IPS-NIHi11 (cell line): ENCODE measurements around the gene SKA3.

ENCODE experiments used
- DNase-seq: peaks from one replicate; pipeline ENCODE4 v3.0.0; 2012; ENCODE audit warnings: mixed read lengths, low spot score

SKA3 gene

GRCh38 chr13:21115231-21115630 is 61.1 kb downstream of the SKA3 start:
- no peak for DNase-seq

DNA sequence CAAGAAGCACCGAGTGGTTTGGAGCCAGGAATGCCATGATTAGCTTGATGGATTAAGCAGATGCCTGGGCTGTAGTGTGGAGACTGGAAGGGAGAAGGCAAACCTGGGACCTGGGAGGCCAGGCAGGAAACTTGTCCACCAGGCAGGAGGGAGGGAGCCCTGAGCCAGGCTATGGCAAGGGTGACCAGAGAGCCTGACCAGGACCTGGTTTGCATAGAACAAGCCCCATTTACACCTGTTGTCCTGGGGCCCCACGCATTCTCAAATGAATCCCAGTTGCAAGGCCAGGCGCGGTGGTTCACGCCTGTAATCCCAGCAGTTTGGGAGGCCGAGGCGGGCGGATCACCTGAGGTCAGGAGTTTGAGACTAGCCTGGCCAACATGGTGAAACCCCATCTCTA is 64.8 kb downstream of the SKA3 start:
- DNase-seq = no peak

DNA sequence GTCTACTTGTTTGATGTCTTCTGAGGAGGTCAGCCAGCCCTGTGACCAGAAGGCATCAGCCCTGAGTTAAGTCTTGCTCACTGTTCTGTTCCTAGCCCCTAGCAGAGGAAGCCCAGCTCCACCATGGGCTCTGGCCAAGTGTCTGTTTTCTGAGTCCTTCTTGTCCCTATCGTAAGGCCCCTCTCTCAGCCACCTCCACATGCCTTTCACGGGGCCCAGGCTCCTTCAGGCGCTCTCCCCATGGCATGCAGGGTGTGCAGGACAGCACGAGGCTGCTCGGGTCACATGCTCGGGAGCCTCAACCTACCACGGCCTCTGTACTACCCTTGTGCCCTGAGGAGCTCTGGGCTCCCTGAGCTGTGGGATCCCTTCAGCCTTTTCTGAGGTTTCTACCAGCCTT is 67.2 kb downstream of the SKA3 start:
- DNase-seq = no peak

DNA sequence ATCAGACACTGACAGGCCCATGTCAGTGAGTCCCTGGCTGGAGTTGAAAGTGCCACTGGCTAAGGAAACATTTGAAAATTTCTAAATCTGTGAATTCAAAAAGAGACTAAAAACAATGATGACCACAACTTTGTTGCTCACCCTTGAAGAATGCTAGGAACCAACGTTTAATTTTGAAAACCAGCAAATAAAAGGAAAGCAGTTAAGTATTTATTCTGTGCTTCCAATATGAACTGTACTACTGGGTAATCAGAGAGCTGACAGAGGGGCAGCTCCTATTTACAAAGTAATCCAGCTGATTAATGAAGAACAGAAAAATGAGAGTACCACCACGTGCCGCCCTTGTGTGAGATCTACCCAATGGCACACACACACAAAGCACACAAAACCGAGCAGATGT is 70.3 kb downstream of the SKA3 start:
- no peak for DNase-seq

DNA sequence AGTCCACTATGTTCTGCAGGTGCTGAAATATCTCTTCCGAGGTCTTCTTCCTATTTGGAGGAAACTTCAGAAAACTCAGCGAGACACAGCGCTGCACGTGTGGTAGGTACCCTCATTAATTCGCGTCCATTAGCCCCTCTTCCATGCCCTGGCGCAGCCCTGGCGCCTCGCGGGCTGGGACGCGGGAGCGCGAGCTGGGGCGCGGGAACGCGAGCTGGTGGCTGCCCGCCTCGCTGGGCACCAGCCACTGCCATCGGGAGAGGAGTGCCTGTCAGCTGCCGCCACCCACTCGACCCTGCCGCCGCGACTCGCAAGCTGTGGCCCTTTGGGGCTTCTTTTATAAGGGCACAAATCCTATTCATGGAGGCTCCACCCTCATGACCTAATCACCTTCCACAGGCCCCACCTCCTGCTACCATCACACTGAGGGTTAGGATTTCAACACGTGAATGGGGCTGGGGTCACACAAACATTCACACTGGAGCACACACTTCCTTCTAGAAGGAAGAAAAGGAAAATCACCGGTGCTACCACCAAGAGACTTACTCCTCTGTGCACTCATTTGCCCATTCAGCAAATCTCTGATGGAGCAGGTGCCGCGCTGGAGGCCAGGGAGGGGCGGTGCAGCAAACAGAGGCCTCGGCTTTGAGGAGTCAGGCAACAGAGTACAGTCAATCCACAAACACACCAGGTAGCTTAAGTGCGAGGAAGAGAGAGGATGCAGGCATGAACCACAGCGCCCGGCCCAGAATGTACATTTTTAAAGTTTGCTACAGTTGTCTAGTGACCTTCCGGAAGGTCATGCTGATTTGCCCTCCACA is 71.9 kb downstream of the SKA3 start:
- no peak for DNase-seq
